NCI-H510A (cell line): ENCODE data around the gene ELFN2.

ENCODE experiments used
- DNase-seq: peaks from one replicate; lab custom pipeline; 2025; lab: John Stamatoyannopoulos, UW

The ELFN2 gene

DNA sequence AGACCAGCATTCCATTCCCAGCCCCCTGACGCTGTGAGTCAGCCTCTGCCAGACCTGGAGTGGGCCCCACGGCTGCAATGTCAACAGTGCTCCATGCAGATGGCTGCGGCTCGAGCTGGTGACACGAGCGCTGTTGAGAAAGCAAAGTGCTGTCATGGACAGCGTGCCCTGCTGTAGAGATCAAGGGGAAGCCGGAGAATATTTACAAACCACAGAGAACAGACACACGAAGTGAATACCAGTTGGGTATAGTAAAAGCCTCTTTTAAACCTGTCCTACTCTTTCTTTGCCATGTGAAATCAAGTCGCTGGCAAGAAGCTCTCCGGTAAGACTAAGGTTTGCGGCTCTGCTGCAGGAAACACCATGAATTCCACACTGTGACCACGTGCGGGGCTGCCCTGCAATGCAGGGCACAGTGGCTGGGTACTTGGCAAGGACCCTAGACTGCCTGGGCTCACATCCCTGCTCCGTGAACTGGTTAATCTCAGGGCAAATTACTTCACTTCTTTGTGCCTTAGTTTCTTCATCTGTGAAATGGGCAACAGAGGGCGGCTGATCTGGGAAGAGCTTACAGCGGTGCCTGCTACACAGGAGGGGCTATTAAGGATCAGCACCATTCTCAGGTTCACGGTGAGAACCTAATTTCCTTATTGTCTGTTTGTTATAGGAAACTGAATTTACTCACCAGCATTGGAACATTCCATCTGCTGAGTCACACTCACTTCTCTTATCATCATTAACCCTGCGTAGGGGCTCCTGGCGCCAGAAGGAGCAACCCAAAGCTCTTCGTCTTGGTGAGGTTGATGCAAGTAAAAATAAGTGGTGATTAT is 27.8 kb upstream of the ELFN2 start:
- no peak for DNase-seq

DNA sequence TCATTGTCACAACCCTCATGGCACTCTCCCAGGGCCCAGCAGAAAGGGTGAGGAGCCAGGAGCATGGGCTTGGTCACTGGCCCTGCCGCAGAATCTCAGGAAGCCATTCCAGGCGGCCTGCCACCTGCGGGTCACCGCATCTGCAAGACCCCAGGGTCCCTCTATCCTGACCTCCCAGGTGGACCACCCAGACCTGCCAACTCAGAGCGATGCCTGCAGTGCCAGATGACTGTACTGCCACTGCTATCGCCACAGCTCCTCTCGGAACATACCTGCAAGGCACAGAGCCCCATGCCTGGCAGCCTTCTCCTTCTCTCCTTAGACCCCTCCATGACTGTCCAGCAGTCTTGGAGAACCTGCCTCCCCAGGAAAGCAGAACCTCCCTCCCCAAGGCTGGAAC is 26.4 kb upstream of the ELFN2 start:
- DNase-seq = no peak

DNA sequence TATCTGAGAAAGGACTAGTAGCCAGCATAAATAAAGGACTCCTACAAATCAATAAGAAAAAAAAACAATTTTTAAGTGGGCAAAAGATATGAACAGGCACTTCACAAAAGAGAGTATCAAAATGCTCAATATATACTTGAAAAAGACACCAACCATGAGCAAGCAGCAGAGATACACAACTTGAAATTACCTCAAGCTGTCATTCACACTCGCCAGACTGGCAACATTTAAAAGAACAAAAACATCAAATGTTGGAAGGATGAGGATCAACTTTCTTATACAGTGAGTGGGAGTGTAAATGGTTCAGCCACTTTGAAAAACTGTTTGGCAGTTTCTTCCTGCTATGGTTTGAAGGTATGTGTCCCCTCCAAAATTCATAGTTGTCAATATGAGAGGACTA is 23.9 kb upstream of the ELFN2 start:
- DNase-seq = no peak

DNA sequence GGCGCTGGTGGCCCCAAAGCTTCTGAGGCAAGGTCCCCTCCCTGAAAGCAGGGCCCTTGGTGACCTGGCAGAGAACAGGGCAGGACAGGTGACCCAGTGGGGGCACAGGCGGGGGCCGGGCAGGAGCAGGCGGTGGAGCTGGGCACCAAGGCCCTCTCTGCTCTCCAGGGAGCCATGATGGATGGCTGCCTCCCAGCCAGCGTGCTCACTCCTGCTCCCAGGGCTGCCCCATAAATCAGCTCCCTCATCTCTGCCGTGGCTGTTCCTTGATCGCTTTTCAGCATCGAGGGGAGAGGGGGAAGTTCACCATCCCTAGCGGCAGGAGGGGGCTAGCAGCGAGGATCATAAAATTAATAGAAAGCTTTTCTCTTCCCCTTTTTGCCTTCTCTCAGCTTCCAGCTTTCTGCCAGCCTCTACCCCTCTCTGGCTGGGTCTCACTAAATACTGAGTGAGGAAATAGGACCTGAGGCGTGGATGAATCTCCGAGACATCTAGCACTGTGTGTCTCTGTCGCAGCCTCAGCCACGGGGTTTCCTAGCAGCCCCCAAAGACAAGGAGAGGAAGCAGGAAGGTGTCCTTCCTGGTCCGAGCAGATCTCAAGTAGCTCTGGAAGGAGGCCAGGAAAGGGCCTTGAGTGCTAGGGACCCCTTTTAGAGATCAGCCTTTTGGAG is 22.2 kb upstream of the ELFN2 start:
- DNase-seq = no peak

DNA sequence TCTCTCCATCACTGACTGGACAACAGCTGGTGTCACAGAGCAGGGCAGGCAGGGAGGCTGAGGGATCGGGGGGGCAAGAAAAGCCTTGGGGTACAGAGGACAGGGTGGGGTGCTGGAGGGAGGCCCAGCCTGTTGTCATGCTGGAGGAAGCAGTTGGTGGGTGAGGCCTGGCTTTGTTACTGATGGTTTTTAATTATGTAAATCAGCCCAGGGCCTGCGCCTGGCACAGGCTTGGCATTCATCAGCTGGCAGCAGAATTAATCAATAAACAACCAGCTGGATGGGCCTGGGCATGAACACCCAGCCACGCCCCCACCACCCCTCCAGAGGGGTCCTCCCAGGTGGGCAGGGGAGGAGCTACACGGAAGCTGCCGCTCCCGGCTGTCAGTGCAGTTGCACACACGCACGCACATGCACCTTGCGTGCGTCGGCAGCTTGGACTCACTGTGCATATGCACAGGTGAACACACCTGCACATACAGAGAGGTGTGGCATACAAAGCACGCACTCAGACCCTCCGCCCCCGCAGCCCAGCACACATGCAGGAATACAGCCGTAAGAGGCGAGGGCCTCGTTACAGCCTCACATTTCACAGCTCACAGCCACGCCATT is 21.3 kb upstream of the ELFN2 start:
- no peak for DNase-seq

DNA sequence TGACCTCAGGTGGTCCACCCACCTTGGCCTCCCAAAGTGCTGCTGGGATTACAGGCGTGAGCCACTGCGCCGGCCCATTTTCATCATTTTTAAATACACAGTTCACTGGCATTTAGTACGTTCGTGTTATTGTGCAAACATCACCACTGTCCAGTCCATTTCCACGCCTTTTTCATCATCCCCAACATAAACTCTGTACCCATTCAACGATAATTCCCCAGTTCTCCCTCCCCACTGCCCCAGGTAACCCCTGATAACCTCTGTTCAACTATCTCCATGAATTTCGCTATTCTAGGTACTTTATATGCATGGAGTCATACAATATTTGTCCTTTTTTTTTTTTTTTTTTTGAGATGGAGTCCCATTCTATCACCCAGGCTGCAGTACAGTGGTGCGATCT is 18.2 kb upstream of the ELFN2 start:
- no peak for DNase-seq

DNA sequence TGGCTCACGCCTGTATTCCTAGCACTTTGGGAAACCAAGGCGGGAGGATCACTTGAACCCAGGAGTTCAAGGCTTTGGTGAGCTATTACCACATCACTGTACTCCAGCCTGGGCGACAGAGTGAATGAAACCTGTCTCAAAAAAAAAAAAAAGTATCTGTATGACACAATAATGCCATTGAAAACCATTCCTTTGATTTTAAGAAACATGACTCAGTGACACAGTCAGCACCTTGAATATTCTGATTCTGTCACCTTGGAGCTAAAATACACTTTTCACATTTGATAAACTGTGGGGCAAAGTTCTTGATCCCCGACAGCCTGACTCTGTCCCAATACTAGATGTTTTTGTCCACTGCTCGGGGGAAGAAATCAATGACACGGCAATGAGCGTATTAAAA is 16.7 kb upstream of the ELFN2 start:
- DNase-seq = no peak

DNA sequence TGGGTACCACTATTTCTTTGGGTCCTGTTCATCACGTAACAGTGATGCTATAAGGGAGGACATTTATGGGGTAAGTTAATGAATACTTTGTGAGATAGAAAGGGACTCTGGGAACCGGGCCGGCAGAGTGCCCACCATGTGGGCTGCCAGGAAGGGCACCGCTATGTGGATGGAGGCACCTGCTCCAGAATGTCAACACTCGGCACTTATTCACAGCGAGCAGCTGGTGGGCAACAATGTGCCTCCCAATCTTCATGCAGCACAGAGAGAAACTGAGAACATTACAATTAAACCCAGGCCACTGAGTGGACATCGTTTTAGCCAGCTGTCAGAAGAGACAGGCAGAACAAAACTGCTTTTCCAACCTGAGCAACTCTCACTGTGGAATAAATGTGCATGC is 15.8 kb upstream of the ELFN2 start:
- DNase-seq = no peak

DNA sequence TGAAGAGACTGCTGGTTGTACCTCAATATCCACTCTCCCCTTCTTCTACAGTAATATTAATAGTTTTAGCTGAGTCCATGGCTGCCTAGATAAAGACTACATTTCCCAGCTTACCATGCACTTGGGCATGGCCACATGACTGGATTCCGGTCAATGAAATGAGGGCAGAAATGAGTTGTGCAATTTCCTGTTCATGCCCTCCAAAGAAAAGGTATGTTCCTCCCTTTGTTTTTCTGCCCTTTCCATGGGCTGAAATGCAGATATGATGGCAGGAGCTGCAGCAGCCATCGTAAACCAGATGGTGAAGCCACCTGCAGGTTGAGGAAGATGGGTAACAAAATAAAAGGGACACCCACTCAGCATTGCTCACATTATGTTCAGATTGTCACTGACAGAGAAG is 15.3 kb upstream of the ELFN2 start:
- no peak for DNase-seq

DNA sequence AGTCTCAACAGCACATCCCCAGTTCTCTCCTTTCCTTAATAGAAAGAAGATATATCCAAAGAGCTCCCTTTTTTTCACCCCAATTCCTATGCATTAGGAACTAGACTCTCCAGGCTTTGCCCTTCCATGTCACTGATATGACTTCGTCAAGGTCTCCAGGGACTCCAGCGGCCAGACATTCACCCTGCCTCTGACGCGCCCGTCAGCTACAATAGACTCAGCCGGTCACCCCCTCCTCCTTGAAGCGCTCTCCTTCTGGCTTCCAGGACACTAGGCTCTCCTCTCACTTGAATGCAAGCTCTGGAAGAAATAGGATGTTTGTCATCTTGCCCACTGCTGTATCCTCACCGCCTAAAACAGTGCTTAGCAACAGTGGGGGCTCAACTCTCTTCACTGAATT is 14.9 kb upstream of the ELFN2 start:
- DNase-seq = no peak

DNA sequence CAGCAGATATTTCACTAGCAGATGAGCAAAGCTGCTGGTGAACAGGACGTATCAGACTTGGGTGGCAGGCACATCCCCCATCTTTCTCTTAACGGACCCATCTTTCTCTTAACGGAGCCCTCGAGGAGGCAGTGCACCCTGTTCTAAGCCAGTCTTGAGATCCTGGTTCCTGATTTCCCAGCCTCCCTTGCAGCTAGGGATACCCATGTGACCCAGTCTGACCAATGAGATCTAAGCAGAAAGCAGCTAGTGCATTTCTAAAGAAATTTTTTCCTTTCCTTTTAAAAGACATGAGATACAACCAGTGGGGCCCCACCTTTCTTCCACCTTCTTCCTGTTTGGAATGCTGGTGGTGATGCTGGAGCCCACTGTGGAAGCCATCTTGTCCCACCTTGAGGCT is 13.6 kb upstream of the ELFN2 start:
- DNase-seq = no peak

DNA sequence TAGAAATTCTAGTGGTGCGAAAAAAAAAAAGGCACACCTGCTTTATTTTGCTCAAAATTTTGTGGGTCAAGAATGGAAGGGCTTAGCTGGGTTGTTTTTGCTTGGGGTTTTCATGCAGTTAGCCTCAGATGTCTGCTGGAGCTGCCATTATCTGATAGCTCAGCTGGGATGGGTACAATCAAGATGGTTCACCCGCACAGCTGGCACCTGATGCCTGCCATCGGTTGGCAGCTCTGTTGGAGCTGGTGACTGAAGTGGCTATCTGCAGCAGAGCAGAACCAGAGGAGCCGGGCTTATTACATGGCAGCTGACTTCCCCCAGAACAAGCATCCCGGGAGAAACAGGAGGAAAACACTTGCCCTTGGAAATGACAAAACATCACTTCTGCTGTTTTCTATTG is 12.1 kb upstream of the ELFN2 start:
- no peak for DNase-seq

DNA sequence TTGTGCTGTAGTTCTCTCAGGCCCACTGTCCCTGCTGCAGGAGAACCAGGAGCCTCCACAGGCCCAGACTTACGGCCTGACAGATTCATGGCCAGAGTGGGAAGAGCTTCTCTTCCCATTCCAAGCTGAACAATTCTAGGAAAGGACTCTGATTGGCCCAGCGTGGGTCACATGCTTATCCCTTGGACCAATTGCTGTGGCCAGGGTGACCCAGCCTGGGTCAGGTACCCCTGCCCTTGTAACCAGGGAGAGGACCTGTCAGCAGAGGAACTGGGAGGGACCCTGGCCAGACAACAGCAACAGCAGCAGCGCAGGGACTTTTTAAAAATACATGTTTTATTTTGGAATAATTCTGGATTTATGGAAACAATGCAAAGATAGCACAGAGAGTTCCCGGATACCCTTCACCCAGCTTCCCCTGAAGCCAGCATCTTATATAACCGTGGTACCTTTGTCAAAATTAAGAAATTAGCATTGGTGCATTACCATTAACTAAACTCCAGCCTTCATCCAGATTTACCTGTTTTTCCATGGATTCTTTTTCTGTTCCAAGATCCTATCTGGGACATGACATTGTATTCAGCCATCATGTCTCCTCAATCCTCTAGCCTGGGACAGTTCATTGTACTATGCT is 8.8 kb upstream of the ELFN2 start:
- no peak for DNase-seq

DNA sequence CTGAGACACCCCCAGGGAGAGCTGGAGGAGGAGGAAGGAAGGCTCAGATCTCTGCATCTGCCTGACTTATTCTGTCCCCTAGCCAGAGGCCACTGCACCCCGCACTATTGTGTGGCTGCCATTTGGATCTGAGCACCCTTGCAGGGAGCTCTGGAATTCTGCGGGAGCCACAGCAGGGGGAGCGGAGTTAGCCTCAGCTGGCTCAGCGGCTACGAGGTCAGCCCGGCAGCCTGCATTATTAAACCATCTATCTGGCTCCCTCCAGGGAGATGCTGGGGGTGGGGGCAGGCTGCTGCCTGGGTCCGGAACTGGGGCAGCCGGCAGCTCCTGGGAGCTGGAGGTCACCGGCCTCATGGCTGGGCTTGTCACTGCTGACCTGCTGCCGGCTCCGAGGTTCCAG is 6.5 kb upstream of the ELFN2 start:
- no peak for DNase-seq

DNA sequence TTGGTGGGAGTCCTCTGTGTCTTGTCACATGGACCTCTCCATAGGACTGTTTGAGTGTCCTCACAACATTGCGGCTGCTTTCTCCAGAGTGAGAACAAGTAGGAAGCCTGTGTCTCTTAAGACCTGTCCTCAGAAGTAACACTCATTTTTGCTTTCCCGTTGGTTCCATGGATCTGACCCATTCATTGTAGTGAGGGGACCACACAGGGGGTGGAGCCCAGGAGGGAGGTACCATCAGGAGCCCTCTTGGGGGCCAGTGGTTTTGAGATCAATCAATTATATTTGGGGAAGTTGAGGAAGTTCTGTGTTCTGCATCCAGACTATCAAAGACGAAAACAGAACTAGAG is 5.4 kb upstream of the ELFN2 start:
- no peak for DNase-seq

DNA sequence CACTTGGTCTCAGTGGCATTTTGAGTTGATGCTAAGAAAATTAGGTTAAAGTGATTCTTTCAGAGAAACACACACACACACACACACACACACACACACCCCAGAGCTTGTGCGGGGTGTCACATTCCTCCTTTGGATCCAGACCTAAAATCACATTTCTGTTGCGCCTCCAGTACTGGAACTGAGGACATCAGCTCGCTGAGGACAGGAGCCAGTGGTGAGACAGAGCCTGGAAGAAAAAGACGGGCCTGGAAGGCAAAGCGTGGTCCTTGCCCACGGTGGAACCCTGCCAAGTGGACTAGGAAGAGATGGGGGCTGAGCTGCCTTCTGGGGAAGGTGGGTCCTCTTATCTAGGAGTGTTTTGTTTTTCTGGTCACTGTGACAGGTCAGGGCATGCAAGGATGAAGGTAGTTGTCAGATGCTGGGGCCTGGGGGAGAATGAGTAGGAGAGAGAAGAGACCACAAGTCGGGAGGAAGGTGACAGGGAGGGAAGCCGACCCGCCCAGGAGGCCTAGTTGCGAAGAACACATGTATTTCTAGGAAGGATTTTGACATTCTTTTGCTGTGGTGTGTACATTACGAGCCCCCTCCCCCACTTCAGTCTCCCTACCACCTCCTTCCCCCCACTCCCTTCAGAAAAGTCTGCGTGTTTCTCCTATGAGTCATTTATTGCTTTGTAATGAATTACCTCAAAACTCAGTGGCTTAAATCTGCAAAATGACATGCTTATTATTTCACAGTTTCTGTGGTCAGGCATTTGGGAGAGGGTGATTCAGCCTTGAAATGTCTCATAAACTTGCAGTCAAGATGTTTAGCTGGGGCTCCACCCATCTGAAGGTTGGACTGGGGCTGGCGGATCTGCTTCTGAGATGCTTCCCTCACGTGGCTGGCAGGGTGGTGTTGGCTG is 4.8 kb upstream of the ELFN2 start:
- no peak for DNase-seq

DNA sequence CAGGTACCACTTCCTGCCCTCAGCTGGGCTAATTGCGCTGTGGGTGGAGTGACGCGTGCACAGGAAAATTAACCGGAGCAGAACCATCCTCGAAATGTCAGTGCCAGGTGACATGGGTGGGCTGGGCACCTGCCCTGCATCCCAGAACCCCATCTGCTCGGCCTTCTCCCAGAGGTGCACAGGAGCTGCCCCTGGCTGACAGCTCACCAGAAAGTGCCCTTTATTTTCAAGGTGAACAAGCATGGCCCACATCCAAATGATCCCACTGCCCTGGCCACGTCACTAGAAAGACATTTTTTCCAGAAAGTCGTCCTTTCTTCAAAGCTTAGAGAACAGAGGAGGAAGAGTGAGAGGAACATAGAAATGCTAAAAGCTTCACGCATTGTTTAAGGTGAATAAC is 4.1 kb upstream of the ELFN2 start:
- DNase-seq = no peak

DNA sequence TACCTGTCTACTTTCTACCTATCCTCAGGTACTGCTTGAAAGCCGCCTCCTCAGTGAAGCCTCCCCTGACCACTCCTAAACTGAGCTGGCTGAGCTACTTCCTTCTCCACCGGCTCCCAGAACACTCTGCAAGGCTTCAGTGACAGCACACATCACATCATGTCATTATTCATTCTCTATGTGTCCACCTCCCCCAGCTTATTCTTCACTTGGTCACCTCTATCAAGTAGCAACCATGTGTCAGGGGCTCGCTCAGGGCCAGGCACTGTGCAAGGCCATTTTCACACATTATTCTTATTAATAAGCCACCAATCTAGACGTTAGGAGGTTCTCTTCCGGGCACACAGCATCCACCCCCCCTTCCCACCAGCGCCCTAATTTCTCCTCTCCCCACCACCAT is 3.7 kb upstream of the ELFN2 start:
- DNase-seq = no peak

DNA sequence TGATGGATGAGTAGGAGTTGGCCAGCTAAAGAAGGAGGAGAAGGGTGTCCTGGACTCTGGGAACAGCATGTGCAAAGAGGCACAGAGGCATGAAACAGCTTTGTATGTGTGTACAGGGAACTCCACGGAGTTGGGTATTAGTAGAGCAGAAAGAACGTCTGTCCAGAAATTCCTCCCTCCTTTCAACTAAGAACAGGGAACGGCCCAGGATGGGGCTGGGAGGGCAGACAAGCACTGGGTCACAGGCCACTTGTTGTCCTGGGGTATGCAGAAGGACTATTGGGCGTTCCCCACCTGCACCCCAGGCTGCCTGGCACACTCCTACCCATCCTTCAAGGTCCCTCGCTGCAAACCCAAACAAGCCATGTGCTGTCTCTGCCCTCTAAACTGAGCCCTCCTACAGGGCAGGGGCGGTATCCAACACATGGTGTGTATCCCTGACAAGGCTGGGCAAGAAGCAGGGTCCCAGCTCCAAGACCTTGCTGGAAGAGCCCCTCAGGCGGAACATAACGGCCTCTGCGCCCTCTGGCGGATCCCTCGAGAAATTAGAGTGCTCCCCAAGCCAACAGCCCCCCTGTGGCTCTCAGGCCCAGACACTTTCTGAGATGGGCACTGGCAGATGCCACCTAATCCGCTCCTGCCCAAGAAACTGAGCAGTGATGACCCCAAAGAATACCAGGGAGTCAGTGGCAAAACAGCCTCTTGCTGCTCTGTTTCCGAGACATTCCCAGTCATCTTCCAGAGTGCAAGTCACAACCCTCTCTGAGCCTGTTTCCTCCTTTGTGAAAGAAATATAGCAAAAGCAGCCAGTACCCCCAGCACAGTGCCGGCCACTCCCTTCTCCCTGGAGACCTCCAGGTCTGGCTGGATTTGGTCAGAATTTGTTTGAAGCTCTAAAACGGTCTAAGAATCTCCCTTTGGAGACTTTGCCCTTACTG is 1.6 kb upstream of the ELFN2 start:
- DNase-seq = no peak

DNA sequence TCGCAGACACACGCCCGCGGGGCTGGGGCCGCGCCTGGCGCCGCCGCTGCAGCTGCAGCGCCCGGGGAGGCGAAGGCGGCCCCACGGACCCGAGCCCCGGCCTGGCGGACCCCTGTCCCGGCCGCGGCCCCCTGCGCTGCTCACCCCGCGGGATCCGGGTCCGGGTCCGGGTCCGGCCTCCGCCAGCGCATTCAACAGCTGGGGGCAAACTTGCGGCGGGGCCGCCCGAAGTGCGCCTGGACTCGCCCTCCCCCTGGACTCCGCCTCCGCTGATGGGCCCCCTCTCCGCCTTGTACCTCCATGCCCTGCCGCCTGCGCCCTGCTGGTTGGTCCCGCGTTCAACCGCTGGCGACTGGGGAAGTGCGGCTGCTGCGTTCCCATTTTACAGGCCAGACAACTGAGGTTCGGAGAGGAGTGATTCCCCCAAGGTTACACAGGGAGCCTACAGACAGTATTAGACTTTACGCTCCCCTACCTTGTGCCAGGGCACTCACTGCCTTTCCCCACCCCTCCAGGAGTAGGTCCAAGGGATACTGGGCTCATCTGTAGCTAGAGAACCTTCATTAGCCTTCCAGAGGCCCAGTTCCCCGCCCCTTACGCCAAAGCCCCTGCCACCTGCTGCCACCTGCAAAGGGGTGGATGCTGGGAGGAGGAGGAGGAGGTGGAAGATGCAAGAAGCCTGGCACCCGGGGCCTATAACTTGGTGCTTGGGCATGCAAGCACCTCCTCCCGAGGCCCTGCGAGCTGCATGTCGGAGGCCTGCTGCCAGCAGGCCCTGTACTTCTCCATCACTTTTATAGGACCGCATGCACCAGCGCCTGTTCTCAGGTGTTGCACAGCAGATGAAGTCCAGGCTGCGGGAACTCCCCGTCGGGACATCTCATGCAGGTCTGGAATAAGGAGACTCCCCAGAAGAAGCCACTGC is 694 bp upstream of the ELFN2 start:
- DNase-seq = no peak
